LNCaP clone FGC (cell line): ENCODE data around the gene IFITM5.
"Not testable (repeated sequence)": the region's sequence is repeated elsewhere in the genome, so short reads cannot be mapped to it uniquely, and the experiment has no call there.

Experiments used
- DNase-seq: peaks from one replicate; pipeline ENCODE4 v3.0.0-alpha.2; 2011; ENCODE audit warnings: low read depth
- H3K4me3 ChIP-seq: 2 replicates; pipeline ENCODE4 v1.5.1; 2011; ENCODE audit warnings: mild to moderate bottlenecking, low read depth, low read length, control low read depth
- CTCF ChIP-seq: IDR thresholded peaks from 2 replicates; pipeline ENCODE4 v1.5.1; 2012; ENCODE audit warnings: mild to moderate bottlenecking; ENCODE audit not compliant: control insufficient read depth, insufficient read depth; ENCODE audit errors: extremely low read depth

Gene IFITM5

GRCh38 chr11:337711-338110 lies 38.4 kb upstream of the IFITM5 start:
- no peak for DNase-seq
- TF ChIP-seq CTCF = no peak
- H3K4me3 ChIP-seq = no peak overlapping the region

DNA sequence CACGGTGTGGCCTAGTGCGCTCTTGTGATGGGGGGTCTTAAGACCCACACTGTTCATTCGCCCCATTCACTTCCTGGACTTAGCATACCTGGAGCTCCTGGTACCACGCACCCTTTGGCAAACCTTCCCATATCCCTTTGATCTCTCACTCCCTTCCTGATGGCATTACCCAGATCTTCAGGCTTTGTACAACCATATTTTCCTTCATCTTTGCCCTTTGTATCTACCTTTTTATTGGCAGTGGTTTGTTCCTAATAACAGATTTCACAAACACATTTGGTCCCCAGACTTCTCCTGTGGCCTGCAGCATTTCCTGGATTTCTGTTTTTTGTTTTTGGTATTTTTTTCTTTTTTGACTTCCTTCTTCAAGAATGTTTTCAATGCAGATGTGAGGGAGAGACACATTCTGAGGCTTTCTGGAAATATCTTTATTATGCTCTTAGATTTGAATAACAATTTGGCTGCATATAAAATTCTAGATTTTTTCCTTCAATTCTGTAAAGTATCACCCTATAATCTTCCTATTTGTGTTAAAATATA lies 37.4 kb upstream of the IFITM5 start:
- H3K4me3 ChIP-seq = no peak overlapping the region
- no peak for TF ChIP-seq CTCF
- DNase-seq = no peak

GRCh38 chr11:335779-336658 lies 36.7 kb upstream of the IFITM5 start:
- H3K4me3 ChIP-seq = no peak overlapping the region
- DNase-seq = no peak
- no peak for TF ChIP-seq CTCF

GRCh38 chr11:334264-334994 lies 35.1 kb upstream of the IFITM5 start:
- DNase-seq = no peak
- TF ChIP-seq CTCF = no peak
- H3K4me3 ChIP-seq = no peak overlapping the region

GRCh38 chr11:333616-334263 lies 34.4 kb upstream of the IFITM5 start:
- not testable (repeated sequence) for H3K4me3 ChIP-seq, DNase-seq

DNA sequence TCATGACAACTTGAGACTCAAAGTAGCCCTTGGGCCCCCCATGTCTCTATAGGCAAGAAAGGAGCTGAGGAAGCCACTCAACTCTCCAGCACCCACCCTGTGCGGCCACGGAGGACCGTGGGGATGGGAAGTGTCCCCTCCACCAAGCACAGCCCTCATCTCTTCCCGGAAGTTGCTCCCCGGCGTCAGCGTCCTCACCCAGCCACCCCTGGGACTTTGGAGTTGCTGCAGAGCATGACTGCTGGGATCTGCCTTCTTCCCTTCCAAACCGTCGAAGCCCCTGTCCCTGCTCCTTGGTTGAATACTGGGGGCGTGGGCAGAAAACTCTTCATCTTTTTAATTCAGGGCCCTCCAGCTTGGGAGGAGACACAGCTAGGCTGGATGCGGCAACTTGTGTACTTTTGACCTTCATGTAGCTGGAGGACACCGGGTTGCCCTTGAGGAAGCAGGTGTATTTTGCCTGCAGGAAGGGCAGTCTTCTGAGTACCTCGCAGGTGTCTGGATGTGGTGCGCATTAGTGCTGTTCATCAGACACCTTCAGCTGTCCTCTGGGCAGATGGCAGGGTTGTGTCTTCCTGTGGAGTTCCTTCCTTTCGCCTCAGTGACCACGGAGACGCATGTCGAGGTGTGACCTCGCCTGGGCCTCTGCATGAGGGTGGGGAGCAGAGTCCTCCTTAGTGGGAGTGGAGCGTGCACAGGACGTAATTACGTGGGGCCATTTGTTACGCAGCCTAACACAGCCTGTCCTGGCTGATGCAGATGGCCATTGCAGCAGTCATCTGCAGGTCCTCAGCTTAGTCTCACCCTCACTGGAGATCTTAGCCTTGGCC lies 33.5 kb upstream of the IFITM5 start:
- no peak for DNase-seq
- TF ChIP-seq CTCF = no peak

More for the DNA sequence above, 33.5 kb upstream of the IFITM5 start:
- H3K4me3 ChIP-seq = no peak overlapping the region
